Activated T-cell treated with anti-CD3 and anti-CD28 coated beads, Interleukin-2, amount 50 U/mL, for 72 hours (primary cell): ENCODE data around the gene RAB1A. TPM values are rescaled to one million over a fixed set of nuclear protein-coding genes. Genes with fewer than 3 reads are reported as not detected.

Experiments used
- ATAC-seq, 2 donors: fragments of 150-1000 bp; cut with Tn5 transposase; replicated peaks in 1 of 2; 2 replicates each; pipeline ENCODE4 v1.10.0; 2021; ENCODE audit warnings: moderate library complexity in 2 of 2, mild to moderate bottlenecking in 1 of 2
- DNase-seq, 2 donors: peaks; one replicate each; pipeline ENCODE4 v3.0.0; 2021 to 2022; ENCODE audit warnings: mixed read lengths in 1 of 2
- H3K27ac Mint-ChIP-seq: one replicate; pipeline ENCODE4 v1.8.0; 2022; ENCODE audit warnings: mild to moderate bottlenecking, moderate library complexity, mixed read lengths
- H3K27me3 Mint-ChIP-seq: one replicate; pipeline ENCODE4 v1.8.0; 2022; ENCODE audit warnings: low read depth, mixed read lengths
- H3K36me3 Mint-ChIP-seq, 2 donors: one replicate each; pipeline ENCODE4 v1.8.0; 2022; ENCODE audit warnings: mixed read lengths in 2 of 2, mild to moderate bottlenecking in 1 of 2; ENCODE audit not compliant: insufficient read depth in 2 of 2
- H3K4me1 Mint-ChIP-seq: one replicate; pipeline ENCODE4 v1.8.0; 2022; ENCODE audit warnings: low read depth, mixed read lengths
- H3K4me3 Mint-ChIP-seq, 2 donors: one replicate each; pipeline ENCODE4 v1.8.0; 2022; ENCODE audit warnings: mild to moderate bottlenecking in 2 of 2, mixed read lengths in 2 of 2, moderate library complexity in 2 of 2
- H3K9me3 Mint-ChIP-seq, 2 donors: one replicate each; pipeline ENCODE4 v1.8.0; 2022; ENCODE audit warnings: mixed read lengths in 2 of 2
- total RNA-seq, 2 donors: library from RNA; stranded (reverse); gene quantifications; one replicate each; pipeline ENCODE4 v1.2.3, GENCODE V29; 2022

The RAB1A gene
- total RNA-seq, 2 donors from 2014 or later = 85.3 to 90.8 TPM

GRCh38 chr2:65043001-65043400, 86.9 kb downstream of the RAB1A start:
- peaks cover 6% of the 10 kb centered on the region for H3K4me1 Mint-ChIP-seq
- ATAC-seq (no peak), DNase-seq (no peak)
- peaks cover 8 to 10% of the 10 kb centered on the region in 2 donors for H3K9me3 Mint-ChIP-seq
- no peaks in the 10 kb centered on the region for H3K27me3 Mint-ChIP-seq
- peaks cover 8 to 14% of the 10 kb centered on the region in 2 donors for H3K36me3 Mint-ChIP-seq
- H3K4me3 Mint-ChIP-seq = no peak overlapping the region
- H3K27ac Mint-ChIP-seq = no peak overlapping the region

GRCh38 chr2:65040400-65041261, 89.3 kb downstream of the RAB1A start:
- ATAC-seq (peak; percentile 84 to 88), DNase-seq (peak; percentile 78 to 80)
- Mint-ChIP-seq H3K4me1 (peaks cover 6% of the 10 kb centered on the region), H3K36me3 (peaks cover 8 to 14% of the 10 kb centered on the region in 2 donors), H3K27ac (no peak overlapping the region), H3K4me3 (peak overlapping the region; percentile 29 to 35), H3K9me3 (peaks cover 8 to 10% of the 10 kb centered on the region in 2 donors), H3K27me3 (no peaks in the 10 kb centered on the region)

GRCh38 chr2:65039640-65040039, 90.3 kb downstream of the RAB1A start:
- ATAC-seq (no peak), DNase-seq (no peak)
- Mint-ChIP-seq H3K27ac (no peak overlapping the region), H3K36me3 (peaks cover 6 to 9% of the 10 kb centered on the region in 2 donors), H3K4me1 (peaks cover 6% of the 10 kb centered on the region), H3K4me3 (no peak overlapping the region), H3K9me3 (peaks cover 6 to 8% of the 10 kb centered on the region in 2 donors), H3K27me3 (no peaks in the 10 kb centered on the region)

- H3K4me3 Mint-ChIP-seq = no peak overlapping the region
- no peaks in the 10 kb centered on the region for H3K9me3 Mint-ChIP-seq
- DNase-seq (no peak), ATAC-seq (no peak)
- H3K27me3 Mint-ChIP-seq = no peaks in the 10 kb centered on the region
- no peaks in the 10 kb centered on the region for H3K36me3 Mint-ChIP-seq
- no peak overlapping the region for H3K27ac Mint-ChIP-seq
- H3K4me1 Mint-ChIP-seq = peaks cover 11% of the 10 kb centered on the region
These were observed 92.7 kb downstream of the RAB1A start for GRCh38 chr2:65037178-65037577.

Other genes with a start within 250 kb of the RAB1A start
- 10 to 100 TPM; 41.6 to 45.3 TPM for gene SLC1A4, start 140.7 kb downstream of the RAB1A start, total RNA-seq
- 10 to 100 TPM in 1 of 2 donors, 1 to 10 TPM in 1; 6.1 to 10.4 TPM for gene CEP68, start 73.7 kb downstream of the RAB1A start, total RNA-seq
- 100 to 1,000 TPM; 219 to 272 TPM for gene ACTR2, start 97.7 kb upstream of the RAB1A start, total RNA-seq